HEK293 (cell line): ENCODE data around the gene DNAH9.

ENCODE experiments used
- CTCF ChIA-PET: fragments of 350-600 bp; formaldehyde crosslinking; extraction: SDS; loops from one replicate; lab custom pipeline; 2021; ENCODE audit warnings: antibody characterized with exemption; lab: Yijun Ruan, JAX
- POLR2A ChIA-PET: fragments of 300-600 bp; formaldehyde crosslinking; extraction: SDS; loops from one replicate; lab custom pipeline; 2020; ENCODE audit warnings: antibody characterized with exemption, inconsistent platforms; lab: Yijun Ruan, JAX
- H3K27ac ChIP-seq: fragments of 200-500 bp; sonication (Bioruptor generic); 2 replicates; pipeline ENCODE4 v1.5.1; 2014; ENCODE audit warnings: low read depth, low read length, control low read depth, inconsistent platforms; ENCODE audit errors: extremely low read depth
- H3K36me3 ChIP-seq, 2 experiments: fragments of 200-500 bp in 1 of 2; sonication (Bioruptor generic) in 1 of 2; 1 replicate in 1 of 2; 2 replicates in 1 of 2; pipeline ENCODE4 v1.5.1; 2014 to 2017; ENCODE audit warnings: inconsistent platforms in 2 of 2, low read length in 2 of 2; ENCODE audit not compliant: control insufficient read depth in 2 of 2, insufficient read depth in 1 of 2
- H3K4me1 ChIP-seq: fragments of 200-500 bp; sonication (Bioruptor generic); 2 replicates; pipeline ENCODE4 v1.5.1; 2014; ENCODE audit warnings: mild to moderate bottlenecking, low read length, inconsistent platforms; ENCODE audit not compliant: control insufficient read depth, insufficient read depth
- H3K4me3 ChIP-seq: 2 replicates; pipeline ENCODE4 v1.5.1; 2011; ENCODE audit warnings: low read depth, mild to moderate bottlenecking, control low read depth, low read length, moderate library complexity
- H3K9me3 ChIP-seq: fragments of 200-500 bp; sonication (Bioruptor generic); 2 replicates; pipeline ENCODE4 v1.5.1; 2014; ENCODE audit warnings: low read depth, low read length, inconsistent platforms; ENCODE audit not compliant: control insufficient read depth, insufficient read depth
- GLIS1 ChIP-seq: fragments of 450-650 bp; formaldehyde crosslinking; IDR thresholded peaks from 2 replicates; pipeline ENCODE4 v1.5.1; 2016; ENCODE audit warnings: missing biosample characterization, missing genetic modification characterization
- KLF7 ChIP-seq: fragments of 450-650 bp; formaldehyde crosslinking; IDR thresholded peaks from 2 replicates; pipeline ENCODE4 v1.5.1; 2016; ENCODE audit warnings: missing biosample characterization, missing genetic modification characterization, borderline replicate concordance
- MEIS1 ChIP-seq: sonication (generic); formaldehyde crosslinking; IDR thresholded peaks from 2 replicates; pipeline ENCODE4 v1.8.1; 2022; ENCODE audit warnings: missing genetic modification reagents, mild to moderate bottlenecking, borderline replicate concordance
- MZF1 ChIP-seq: fragments of 450-650 bp; formaldehyde crosslinking; IDR thresholded peaks from 2 replicates; pipeline ENCODE4 v1.5.1; 2017; ENCODE audit warnings: missing biosample characterization, missing genetic modification characterization, borderline replicate concordance
- PRDM1 ChIP-seq: fragments of 450-650 bp; formaldehyde crosslinking; IDR thresholded peaks from 2 replicates; pipeline ENCODE4; 2016; ENCODE audit warnings: missing biosample characterization, missing genetic modification characterization
- RBAK ChIP-seq: fragments of 450-650 bp; formaldehyde crosslinking; IDR thresholded peaks from 2 replicates; pipeline ENCODE4 v1.5.1; 2016; ENCODE audit warnings: missing biosample characterization, missing genetic modification characterization
- SETDB1 ChIP-seq: IDR thresholded peaks from one replicate; pipeline ENCODE4 v1.6.1; 2017; ENCODE audit warnings: mild to moderate bottlenecking, low read length, moderate library complexity, mixed read lengths; ENCODE audit not compliant: insufficient read length
- TRIM28 ChIP-seq: IDR thresholded peaks from 2 replicates; pipeline ENCODE4 v1.6.1; 2011; ENCODE audit warnings: low read length, control low read depth, borderline replicate concordance
- ZBTB11 ChIP-seq: fragments of 450-650 bp; formaldehyde crosslinking; conservative IDR thresholded peaks from 2 replicates; pipeline ENCODE4 v1.5.1; 2016; ENCODE audit warnings: low read depth, missing biosample characterization, missing genetic modification characterization
- ZNF112 ChIP-seq: fragments of 450-650 bp; formaldehyde crosslinking; IDR thresholded peaks from 2 replicates; pipeline ENCODE4 v1.5.0; 2017; ENCODE audit warnings: missing biosample characterization, missing genetic modification characterization
- ZNF202 ChIP-seq: fragments of 450-650 bp; formaldehyde crosslinking; IDR thresholded peaks from 2 replicates; pipeline ENCODE4 v1.5.1; 2016; ENCODE audit warnings: missing biosample characterization, missing genetic modification characterization, borderline replicate concordance
- ZNF214 ChIP-seq: fragments of 450-650 bp; formaldehyde crosslinking; IDR thresholded peaks from 2 replicates; pipeline ENCODE4 v1.5.1; 2017; ENCODE audit warnings: missing biosample characterization, mild to moderate bottlenecking, missing genetic modification characterization, borderline replicate concordance
- ZNF239 ChIP-seq: fragments of 450-650 bp; formaldehyde crosslinking; IDR thresholded peaks from 2 replicates; pipeline ENCODE4 v1.5.1; 2016; ENCODE audit warnings: missing biosample characterization, missing genetic modification characterization
- ZNF280D ChIP-seq: fragments of 450-650 bp; formaldehyde crosslinking; IDR thresholded peaks from 2 replicates; pipeline ENCODE4 v1.5.1; 2016; ENCODE audit warnings: missing biosample characterization, missing genetic modification characterization
- ZNF292 ChIP-seq: fragments of 450-650 bp; formaldehyde crosslinking; IDR thresholded peaks from 2 replicates; pipeline ENCODE4 v1.5.1; 2016; ENCODE audit warnings: low read depth, missing biosample characterization, missing genetic modification characterization, borderline replicate concordance
- ZNF561 ChIP-seq: fragments of 450-650 bp; IDR thresholded peaks from 2 replicates; pipeline ENCODE4 v1.5.1; 2018; ENCODE audit warnings: missing biosample characterization, missing genetic modification characterization, borderline replicate concordance
- ZNF600 ChIP-seq: fragments of 450-650 bp; formaldehyde crosslinking; IDR thresholded peaks from 2 replicates; pipeline ENCODE4 v1.5.1; 2016; ENCODE audit warnings: missing biosample characterization, missing genetic modification characterization
- ZNF654 ChIP-seq: fragments of 450-650 bp; formaldehyde crosslinking; IDR thresholded peaks from 2 replicates; pipeline ENCODE4 v1.5.1; 2016; ENCODE audit warnings: low read depth, missing biosample characterization, missing genetic modification characterization
- ZSCAN4 ChIP-seq: fragments of 450-650 bp; formaldehyde crosslinking; IDR thresholded peaks from 2 replicates; pipeline ENCODE4 v1.5.1; 2017; ENCODE audit warnings: missing biosample characterization, missing genetic modification characterization

DNAH9 gene

GRCh38 chr17:11986942-11987329, 388.7 kb downstream of the DNAH9 start:
- ChIA-PET CTCF (interaction anchor here (0.6 to 2.3 kb wide), 14 partner anchors 10 to 1354 kb away, joined by 3 to 13 read pairs (median 4); partner anchors contain the start of gene ZNF18), POLR2A (interaction anchor here (0.6 to 2.3 kb wide), 2 partner anchors 10 to 16 kb away, joined by 6 to 12 read pairs; partner anchors contain the start of gene ZNF18)
- Histone ChIP-seq H3K4me1 (no peaks in the 10 kb centered on the region), H3K36me3 (peaks cover 33 to 56% of the 10 kb centered on the region in 2 experiments), H3K9me3 (no peaks in the 10 kb centered on the region), H3K4me3 (no peak overlapping the region), H3K27ac (no peak overlapping the region)
- TF ChIP-seq KLF7 (tag by site-specific recombination): no peak
- 0 out of 2 replicates have a peak, but pooled peaks have one; percentile 42 for TF ChIP-seq PRDM1 (tag by site-specific recombination)
- no peak for TF ChIP-seq ZNF239 (tag by site-specific recombination)
- TF ChIP-seq ZNF654 (tag by site-specific recombination): peak; percentile 65
- TF ChIP-seq ZNF292 (tag by site-specific recombination): no peak
- TF ChIP-seq ZNF202 (tag by site-specific recombination): no peak

- H3K36me3 ChIP-seq: peaks cover 23 to 43% of the 10 kb centered on the region in 2 experiments
- ChIA-PET POLR2A (interaction anchor here (0.6 kb wide), 1 partner anchor 657 kb away, joined by 3 read pairs; no protein-coding TSS in a partner anchor), CTCF (interaction anchor here (0.9 to 2.3 kb wide), 6 partner anchors 30 to 1115 kb away, joined by 3 to 12 read pairs (median 4); partner anchors contain the start of gene MAP2K4)
- H3K9me3 ChIP-seq: no peaks in the 10 kb centered on the region
- H3K27ac ChIP-seq: no peak overlapping the region
- H3K4me3 ChIP-seq: no peak overlapping the region
- no peak for TF ChIP-seq ZBTB11 (tag by site-specific recombination)
- TF ChIP-seq RBAK (tag by site-specific recombination): no peak
- TF ChIP-seq, all 188 proteins: peak for 0
- no peaks in the 10 kb centered on the region for H3K4me1 ChIP-seq
Measured at GRCh38 chr17:11990363-11990983, 392.2 kb downstream of the DNAH9 start.

- Histone ChIP-seq H3K27ac (no peak overlapping the region), H3K36me3 (peaks cover 23 to 43% of the 10 kb centered on the region in 2 experiments), H3K9me3 (no peaks in the 10 kb centered on the region), H3K4me1 (no peaks in the 10 kb centered on the region; the same call in 1 of the 2 replicates), H3K4me3 (no peak overlapping the region)
- POLR2A ChIA-PET: no interaction called here
- no peak for TF ChIP-seq ZNF214 (tag by site-specific recombination)
- no peak for TF ChIP-seq ZNF112 (tag by site-specific recombination)
- no peak for TF ChIP-seq ZNF561 (tag by site-specific recombination)
- TF ChIP-seq ZNF280D (tag by site-specific recombination): no peak
- no peak for TF ChIP-seq SETDB1
- TF ChIP-seq ZSCAN4 (tag by site-specific recombination): no peak
- no peak for TF ChIP-seq MEIS1 (CRISPR knock-in tag)
- no peak for TF ChIP-seq ZNF600 (tag by site-specific recombination)
- no peak for TF ChIP-seq MZF1
- TF ChIP-seq GLIS1 (tag by site-specific recombination): no peak
- TF ChIP-seq ZNF239 (tag by site-specific recombination): no peak
- no peak for TF ChIP-seq TRIM28
- CTCF ChIA-PET: interaction anchor here (0.7 to 2.6 kb wide), 6 partner anchors 11 to 1116 kb away, joined by 3 to 15 read pairs (median 4); no protein-coding TSS in a partner anchor
Measured at GRCh38 chr17:11991461-11991860, 393.2 kb downstream of the DNAH9 start.
